Upper lobe of right lung (tissue), 1 donor: ENCODE measurements around the gene ZNF3. TPM values are rescaled to one million over a fixed set of nuclear protein-coding genes. Genes with fewer than 3 reads are reported as not detected.

Source experiments
- ATAC-seq: fragments of 200-7000 bp; cut with Tn5 transposase; one replicate; pipeline ENCODE4 v1.9.1; 2020; ENCODE audit warnings: mild to moderate bottlenecking, moderate library complexity
- DNase-seq: peaks from one replicate; pipeline ENCODE4 v3.0.0-alpha.2; 2020
- H3K27ac ChIP-seq: fragments of 200-600 bp; one replicate; pipeline ENCODE4 v1.8.0; 2022
- H3K27me3 ChIP-seq: fragments of 200-600 bp; one replicate; pipeline ENCODE4 v1.8.0; 2022; ENCODE audit warnings: mild to moderate bottlenecking
- H3K36me3 ChIP-seq: fragments of 200-600 bp; one replicate; pipeline ENCODE4 v1.8.0; 2022
- H3K4me1 ChIP-seq: fragments of 200-600 bp; one replicate; pipeline ENCODE4 v1.8.0; 2022
- H3K4me3 ChIP-seq: fragments of 200-600 bp; one replicate; pipeline ENCODE4 v1.8.0; 2022; ENCODE audit warnings: mild to moderate bottlenecking
- H3K9me3 ChIP-seq: fragments of 200-600 bp; one replicate; pipeline ENCODE4 v1.8.0; 2022
- intact Hi-C: fragments of 100-400 bp; cut with DNase I; formaldehyde crosslinking; loops from one replicate; pipeline ENCODE4 v1.11.0; 2022
- total RNA-seq: library from RNA; stranded (reverse); fragmentation: NEBNext Ultra II Directional; extraction: Animal tissue kit (Norgen Biotek cat#: 25700); gene quantifications from one replicate; pipeline ENCODE4 v1.2.1, GENCODE V29; 2021
- TF ChIP-seq, protein P1 (sequence below): fragments of 200-600 bp; IDR thresholded peaks from one replicate; pipeline ENCODE4 v1.8.0; 2022; ENCODE audit warnings: antibody characterized with exemption
- donor health status: DM: no; HTN: yes; CAD: no; lungs with severe emphysema.

Gene ZNF3
- total RNA-seq, 1 donor from 2014 or later, result 22.4 TPM

DNA sequence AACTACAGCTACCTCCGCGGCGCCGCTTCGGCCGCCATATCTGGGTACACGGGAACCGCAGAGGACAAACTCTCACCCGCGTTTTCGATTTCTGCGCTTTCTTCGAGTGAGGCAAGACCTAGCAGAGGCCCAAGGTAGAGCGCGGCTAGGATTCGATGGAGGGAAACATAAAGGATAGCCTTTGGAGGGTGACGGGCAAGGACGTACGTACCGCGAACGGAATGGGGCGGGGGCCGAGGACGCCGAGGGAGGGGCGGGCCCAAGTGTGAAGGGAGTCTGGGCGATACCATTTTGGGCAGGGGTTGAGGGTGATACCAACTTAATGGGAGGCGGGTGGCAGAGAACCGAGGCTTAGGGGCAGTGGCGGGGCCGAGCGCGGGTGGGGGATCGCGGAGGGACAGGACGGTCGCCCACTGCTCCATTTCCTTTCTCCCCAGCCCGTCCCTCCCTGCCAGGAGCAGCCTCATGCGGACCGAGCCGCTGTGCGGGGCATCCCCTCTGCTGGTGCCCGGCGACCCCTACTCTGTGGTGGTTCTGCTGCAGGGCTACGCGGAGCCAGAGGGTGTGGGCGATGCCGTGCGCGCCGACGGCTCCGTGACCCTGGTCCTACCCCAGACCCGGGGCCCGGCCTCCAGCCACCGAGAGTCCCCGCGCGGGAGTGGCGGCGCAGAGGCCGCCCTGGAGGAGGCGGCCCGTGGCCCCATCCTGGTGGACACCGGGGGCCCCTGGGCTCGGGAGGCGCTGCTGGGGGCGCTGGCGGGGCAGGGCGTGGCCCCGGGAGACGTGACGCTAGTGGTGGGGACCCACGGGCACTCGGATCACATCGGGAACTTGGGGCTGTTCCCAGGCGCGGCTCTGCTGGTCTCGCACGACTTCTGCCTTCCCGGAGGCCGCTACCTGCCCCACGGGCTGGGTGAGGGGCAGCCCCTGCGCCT, 45.7 kb upstream of the ZNF3 start, which contains the start of gene MBLAC1:
Gene MBLAC1 (plus strand): TSS at position 37 of the 935 bp plus-strand sequence. CDS start 429 bp downstream, at position 466.
- ATAC-seq, result peak; percentile 96
- Histone ChIP-seq H3K9me3 (no peaks in the 10 kb centered on the region), H3K4me3 (peak within 1 kb of the TSS; percentile 88), H3K27ac (peak within 1 kb of the TSS; percentile 95), H3K27me3 (no peaks in the 10 kb centered on the region), H3K4me1 (peaks cover 16% of the 10 kb centered on the region), H3K36me3 (peaks cover 5% of the 10 kb centered on the region)
- intact Hi-C loops, result no loop called here
- peak; percentile 92 for DNase-seq
- TF ChIP-seq, protein P1, sequence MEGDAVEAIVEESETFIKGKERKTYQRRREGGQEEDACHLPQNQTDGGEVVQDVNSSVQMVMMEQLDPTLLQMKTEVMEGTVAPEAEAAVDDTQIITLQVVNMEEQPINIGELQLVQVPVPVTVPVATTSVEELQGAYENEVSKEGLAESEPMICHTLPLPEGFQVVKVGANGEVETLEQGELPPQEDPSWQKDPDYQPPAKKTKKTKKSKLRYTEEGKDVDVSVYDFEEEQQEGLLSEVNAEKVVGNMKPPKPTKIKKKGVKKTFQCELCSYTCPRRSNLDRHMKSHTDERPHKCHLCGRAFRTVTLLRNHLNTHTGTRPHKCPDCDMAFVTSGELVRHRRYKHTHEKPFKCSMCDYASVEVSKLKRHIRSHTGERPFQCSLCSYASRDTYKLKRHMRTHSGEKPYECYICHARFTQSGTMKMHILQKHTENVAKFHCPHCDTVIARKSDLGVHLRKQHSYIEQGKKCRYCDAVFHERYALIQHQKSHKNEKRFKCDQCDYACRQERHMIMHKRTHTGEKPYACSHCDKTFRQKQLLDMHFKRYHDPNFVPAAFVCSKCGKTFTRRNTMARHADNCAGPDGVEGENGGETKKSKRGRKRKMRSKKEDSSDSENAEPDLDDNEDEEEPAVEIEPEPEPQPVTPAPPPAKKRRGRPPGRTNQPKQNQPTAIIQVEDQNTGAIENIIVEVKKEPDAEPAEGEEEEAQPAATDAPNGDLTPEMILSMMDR, result no peak

DNA sequence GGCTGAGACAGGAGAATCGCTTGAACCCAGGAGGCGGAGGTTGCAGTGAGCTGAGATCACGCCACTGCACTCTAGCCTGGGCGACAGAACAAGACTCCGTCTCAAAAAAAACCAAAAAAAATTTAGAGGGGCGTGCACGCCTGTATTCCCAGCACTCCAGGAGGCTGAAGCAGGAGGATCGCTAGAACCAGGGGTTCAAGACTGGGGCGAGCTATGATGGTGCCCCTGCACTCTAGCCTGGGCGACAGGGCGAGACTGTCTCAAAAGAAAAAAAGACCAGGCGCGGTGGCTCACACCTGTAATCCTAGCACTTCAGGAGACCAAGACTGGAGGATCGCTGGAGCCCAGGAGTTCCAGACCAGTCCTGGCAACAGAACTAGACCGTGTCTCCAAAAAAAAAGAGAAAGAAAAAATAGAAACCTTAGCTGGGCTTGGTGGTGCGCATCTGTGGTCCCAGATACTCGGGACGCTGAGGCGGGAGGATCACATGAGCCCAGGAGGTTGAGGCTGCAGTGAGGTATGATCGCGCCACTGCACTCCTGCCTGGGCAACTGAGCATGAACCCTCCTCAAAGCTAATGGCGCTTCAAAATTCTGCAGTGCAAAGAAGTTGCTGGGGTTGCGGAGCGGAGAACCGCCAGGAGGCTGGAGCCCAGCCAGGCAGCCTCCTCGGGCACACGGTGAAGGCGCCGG, 44.9 kb upstream of the ZNF3 start:
- ATAC-seq, result no peak
- peaks cover 16% of the 10 kb centered on the region for H3K4me1 ChIP-seq

DNA sequence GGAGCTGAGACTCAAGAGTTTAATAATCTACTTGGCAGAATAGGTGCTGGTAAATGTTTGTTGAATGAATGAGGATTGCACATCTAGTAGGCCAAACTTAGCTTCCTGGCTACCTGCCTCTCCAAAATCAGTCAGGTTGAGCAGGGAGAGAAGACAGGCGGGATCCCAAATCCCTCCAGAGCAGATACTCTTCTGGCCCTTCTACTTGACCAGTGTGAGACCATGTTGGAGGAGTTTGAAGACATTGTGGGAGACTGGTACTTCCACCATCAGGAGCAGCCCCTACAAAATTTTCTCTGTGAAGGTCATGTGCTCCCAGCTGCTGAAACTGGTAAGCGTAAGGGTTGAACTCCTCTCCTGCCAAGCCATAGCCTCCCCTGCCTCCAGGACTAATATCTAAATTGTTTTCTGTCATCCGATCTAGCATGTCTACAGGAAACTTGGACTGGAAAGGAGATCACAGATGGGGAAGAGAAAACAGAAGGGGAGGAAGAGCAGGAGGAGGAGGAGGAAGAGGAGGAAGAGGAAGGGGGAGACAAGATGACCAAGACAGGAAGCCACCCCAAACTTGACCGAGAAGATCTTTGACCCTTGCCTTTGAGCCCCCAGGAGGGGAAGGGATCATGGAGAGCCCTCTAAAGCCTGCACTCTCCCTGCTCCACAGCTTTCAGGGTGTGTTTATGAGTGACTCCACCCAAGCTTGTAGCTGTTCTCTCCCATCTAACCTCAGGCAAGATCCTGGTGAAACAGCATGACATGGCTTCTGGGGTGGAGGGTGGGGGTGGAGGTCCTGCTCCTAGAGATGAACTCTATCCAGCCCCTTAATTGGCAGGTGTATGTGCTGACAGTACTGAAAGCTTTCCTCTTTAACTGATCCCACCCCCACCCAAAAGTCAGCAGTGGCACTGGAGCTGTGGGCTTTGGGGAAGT, 43.0 kb upstream of the ZNF3 start:
- H3K9me3 ChIP-seq, result no peaks in the 10 kb centered on the region
- no peak for DNase-seq
- H3K27ac ChIP-seq, result no peak overlapping the region
- peaks cover 5% of the 10 kb centered on the region for H3K36me3 ChIP-seq
- ATAC-seq, result no peak
- peaks cover 22% of the 10 kb centered on the region for H3K4me1 ChIP-seq
- no peak overlapping the region for H3K4me3 ChIP-seq
- no peaks in the 10 kb centered on the region for H3K27me3 ChIP-seq
- TF ChIP-seq, protein P1, result no peak
- intact Hi-C loops, result no loop called here

More for the DNA sequence above, 44.9 kb upstream of the ZNF3 start:
- no peak for DNase-seq
- H3K27ac ChIP-seq, result peak overlapping the region; percentile 95
- H3K36me3 ChIP-seq, result peaks cover 5% of the 10 kb centered on the region
- intact Hi-C loops, result no loop called here
- H3K27me3 ChIP-seq, result no peaks in the 10 kb centered on the region
- TF ChIP-seq, protein P1, result no peak
- no peaks in the 10 kb centered on the region for H3K9me3 ChIP-seq
- peak overlapping the region; percentile 88 for H3K4me3 ChIP-seq

DNA sequence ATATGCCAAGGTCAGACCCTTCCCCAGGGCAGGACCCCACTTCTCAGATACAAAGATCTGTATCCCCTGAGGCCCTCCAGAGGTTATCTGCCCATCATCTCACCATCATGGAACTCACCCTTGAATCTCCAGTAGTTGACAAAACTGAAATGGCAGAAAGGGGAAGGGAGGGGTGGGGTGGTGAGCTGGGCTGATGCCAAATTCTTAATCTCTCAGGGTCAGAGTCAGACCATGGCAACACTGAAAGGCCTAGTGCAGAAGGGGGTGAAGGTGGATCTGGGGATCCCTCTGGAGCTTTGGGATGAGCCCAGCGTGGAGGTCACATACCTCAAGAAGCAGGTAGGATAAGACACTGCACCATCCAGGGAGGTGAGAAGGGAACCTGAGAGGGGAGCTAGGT, 41.0 kb upstream of the ZNF3 start:
- no peaks in the 10 kb centered on the region for H3K9me3 ChIP-seq
- DNase-seq (no peak), ATAC-seq (no peak)
- intact Hi-C loops, result no loop called here
- H3K27me3 ChIP-seq, result no peaks in the 10 kb centered on the region
- no peak overlapping the region for H3K27ac ChIP-seq
- TF ChIP-seq, protein P1, result no peak
- peaks cover 5% of the 10 kb centered on the region for H3K36me3 ChIP-seq
- peaks cover 23% of the 10 kb centered on the region for H3K4me1 ChIP-seq
- H3K4me3 ChIP-seq, result no peak overlapping the region

DNA sequence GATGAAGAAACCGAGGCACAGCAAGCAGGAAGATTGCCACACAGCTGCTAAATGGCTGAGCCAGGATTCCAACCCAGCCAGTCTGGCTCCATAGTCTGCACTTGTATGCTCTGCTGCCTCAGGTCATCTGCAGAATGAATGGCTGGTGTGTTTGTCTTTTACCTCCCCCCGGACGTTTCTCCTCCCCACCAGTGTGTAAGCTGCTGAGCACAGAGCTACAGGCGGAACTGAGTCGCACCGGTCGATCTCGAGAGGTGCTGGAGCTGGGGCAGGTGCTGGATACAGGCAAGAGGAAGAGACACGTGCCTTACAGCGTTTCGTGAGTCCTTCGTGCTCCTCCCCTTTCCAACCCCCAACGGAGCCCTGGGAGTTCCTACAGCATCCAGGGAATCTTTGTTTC, 40.5 kb upstream of the ZNF3 start:
- no peak for DNase-seq
- Histone ChIP-seq H3K9me3 (no peaks in the 10 kb centered on the region), H3K4me1 (peaks cover 23% of the 10 kb centered on the region), H3K36me3 (peaks cover 5% of the 10 kb centered on the region), H3K27ac (no peak overlapping the region), H3K27me3 (no peaks in the 10 kb centered on the region), H3K4me3 (no peak overlapping the region)
- intact Hi-C loops, result no loop called here
- TF ChIP-seq, protein P1, result no peak
- no peak for ATAC-seq
